ENCODE results near the gene PCK2.
A peak's percentile ranks its signal among the peaks of the same experiment; 100 is the strongest.

Gene PCK2

GRCh38 chr14:24130380-24130716, 36.2 kb downstream of the PCK2 start, which contains the start of gene FITM1:
FITM1 (plus strand) TSS chr14:24130659; CDS start chr14:24131564, 905 bp downstream.
- no peak within 1 kb of the TSS for H3K4me3 ChIP-seq (ENCODE audit: low read length)
- no peak for TF ChIP-seq CTCF (IDR thresholded peaks at IDR 0.05; ENCODE audit: insufficient read depth, low read depth, low read length, missing control alignments)
- DNase-seq (ENCODE audit: low read depth): no peak

- no peak for DNase-seq (ENCODE audit: low read depth)
- H3K4me3 ChIP-seq (ENCODE audit: low read length): no peak overlapping the region
- TF ChIP-seq CTCF (IDR thresholded peaks at IDR 0.05; ENCODE audit: insufficient read depth, low read depth, low read length, missing control alignments): no peak
These were observed 36.8 kb downstream of the PCK2 start for GRCh38 chr14:24130717-24131548.

- DNase-seq (ENCODE audit: low read depth): no peak
- TF ChIP-seq CTCF (IDR thresholded peaks at IDR 0.05; ENCODE audit: insufficient read depth, low read depth, low read length, missing control alignments): no peak
- no peak overlapping the region for H3K4me3 ChIP-seq (ENCODE audit: low read length)
These were observed 37.4 kb downstream of the PCK2 start for GRCh38 chr14:24131549-24131966.

GRCh38 chr14:24132061-24132685, 38.1 kb downstream of the PCK2 start:
- DNase-seq (ENCODE audit: low read depth): peak; percentile 58
- H3K4me3 ChIP-seq (ENCODE audit: low read length): no peak overlapping the region
- TF ChIP-seq CTCF (IDR thresholded peaks at IDR 0.05; ENCODE audit: insufficient read depth, low read depth, low read length, missing control alignments): no peak

GRCh38 chr14:24132976-24133375, 38.9 kb downstream of the PCK2 start:
- no peak for TF ChIP-seq CTCF (IDR thresholded peaks at IDR 0.05; ENCODE audit: insufficient read depth, low read depth, low read length, missing control alignments)
- H3K4me3 ChIP-seq (ENCODE audit: low read length): no peak overlapping the region
- DNase-seq (ENCODE audit: low read depth): no peak

GRCh38 chr14:24133735-24134134, 39.6 kb downstream of the PCK2 start:
- no peak for TF ChIP-seq CTCF (IDR thresholded peaks at IDR 0.05; ENCODE audit: insufficient read depth, low read depth, low read length, missing control alignments)

GRCh38 chr14:24135584-24135833, 41.4 kb downstream of the PCK2 start:
- no peak for TF ChIP-seq CTCF (IDR thresholded peaks at IDR 0.05; ENCODE audit: insufficient read depth, low read depth, low read length, missing control alignments)
- H3K4me3 ChIP-seq (ENCODE audit: low read length): peak overlapping the region; percentile 69
- DNase-seq (ENCODE audit: low read depth): no peak

More at GRCh38 chr14:24133735-24134134, 39.6 kb downstream of the PCK2 start:
- no peak overlapping the region for H3K4me3 ChIP-seq (ENCODE audit: low read length)
- no peak for DNase-seq (ENCODE audit: low read depth)

All from epithelial cell of esophagus (primary cell).